ENCODE measurements around the gene EPAS1. TPM values are rescaled to one million over a fixed set of nuclear protein-coding genes. Genes with fewer than 3 reads are reported as not detected.
A peak's percentile ranks its signal among the peaks of the same experiment; 100 is the strongest.

The EPAS1 gene
- total and polyA plus RNA-seq, 2 of the 13 experiments (the other 11 are each of a cell fraction or from before 2014, with no cell fraction given) = 47.1 to 182 TPM

GRCh38 chr2:46297546-46298271 lies 502 bp downstream of the EPAS1 start (continued):
- TF ChIP-seq KLF16 (CRISPR knock-in tag; IDR thresholded peaks at IDR 0.05) = peak in 1 of 2 experiments; percentile 83; a peak in 2 of 4 replicates
- TF ChIP-seq PAXIP1 (CRISPR knock-in tag; conservative IDR thresholded peaks at IDR 0.05) = peak; percentile 58
- TF ChIP-seq SNRNP70 (IDR thresholded peaks at IDR 0.05; ENCODE audit: low read depth, low read length) = no peak
- TF ChIP-seq SIX4 (CRISPR knock-in tag; IDR thresholded peaks at IDR 0.05) = 0 out of 2 replicates have a peak, but pooled peaks have one; percentile 28
- TF ChIP-seq MLLT10 (CRISPR knock-in tag; IDR thresholded peaks at IDR 0.05) = no peak
- peak; percentile 84; the same call in 1 of the 2 replicates for TF ChIP-seq ARNTL (CRISPR knock-in tag; IDR thresholded peaks at IDR 0.05)
- TF ChIP-seq HNRNPL (IDR thresholded peaks at IDR 0.05; ENCODE audit: low read depth, low read length) = peak; percentile 56; the same call in 1 of the 2 replicates
- 0 out of 2 replicates have a peak, but pooled peaks have one; percentile 8 for TF ChIP-seq ZNF34 (CRISPR knock-in tag; IDR thresholded peaks at IDR 0.05; ENCODE audit: borderline replicate concordance)
- no peak for TF ChIP-seq ZNF776 (CRISPR knock-in tag; IDR thresholded peaks at IDR 0.05)
- no peak for TF ChIP-seq ATF3 (CRISPR knock-in tag; IDR thresholded peaks at IDR 0.05)
- TF ChIP-seq ZMAT5 (CRISPR knock-in tag; IDR thresholded peaks at IDR 0.05; ENCODE audit: borderline replicate concordance, low read depth) = no peak
- TF ChIP-seq ZNF607 (CRISPR knock-in tag; IDR thresholded peaks at IDR 0.05; ENCODE audit: borderline replicate concordance) = peak; percentile 97; the same call in 1 of the 2 replicates
- no peak; the same call in 1 of the 2 replicates for TF ChIP-seq JUNB (CRISPR knock-in tag; IDR thresholded peaks at IDR 0.05; ENCODE audit: borderline replicate concordance)
- TF ChIP-seq MAFF (IDR thresholded peaks at IDR 0.05; ENCODE audit: low read depth, low read length) = no peak
- no peak for TF ChIP-seq STAT6 (CRISPR knock-in tag; IDR thresholded peaks at IDR 0.05; ENCODE audit: borderline replicate concordance)
- TF ChIP-seq POLR2A (IDR thresholded peaks at IDR 0.05; ENCODE audit: insufficient read depth in 1 of 2, low read depth in 2 of 2, low read length in 2 of 2) = no peak
- TF ChIP-seq HDAC1 (CRISPR knock-in tag; IDR thresholded peaks at IDR 0.05) = peak; percentile 97
- no peak; the same call in 1 of the 2 replicates for TF ChIP-seq MEIS1 (CRISPR knock-in tag; IDR thresholded peaks at IDR 0.05; ENCODE audit: borderline replicate concordance)
- TF ChIP-seq NPAS2 (CRISPR knock-in tag; IDR thresholded peaks at IDR 0.05; ENCODE audit: borderline replicate concordance) = 0 out of 2 replicates have a peak, but pooled peaks have one; percentile 63
- TF ChIP-seq NBN (conservative IDR thresholded peaks at IDR 0.05) = no peak
- TF ChIP-seq ZNF326 (CRISPR knock-in tag; IDR thresholded peaks at IDR 0.05; ENCODE audit: borderline replicate concordance) = no peak
- peak; percentile 57; the same call in 1 of the 2 replicates for TF ChIP-seq ESRRA (CRISPR knock-in tag; IDR thresholded peaks at IDR 0.05; ENCODE audit: low read depth)
